ENCODE results near the gene ASCL5. TPM values are rescaled to one million over a fixed set of nuclear protein-coding genes. Genes with fewer than 3 reads are reported as not detected.

The ASCL5 gene
- total RNA-seq, 1 donor, result not detected

DNA sequence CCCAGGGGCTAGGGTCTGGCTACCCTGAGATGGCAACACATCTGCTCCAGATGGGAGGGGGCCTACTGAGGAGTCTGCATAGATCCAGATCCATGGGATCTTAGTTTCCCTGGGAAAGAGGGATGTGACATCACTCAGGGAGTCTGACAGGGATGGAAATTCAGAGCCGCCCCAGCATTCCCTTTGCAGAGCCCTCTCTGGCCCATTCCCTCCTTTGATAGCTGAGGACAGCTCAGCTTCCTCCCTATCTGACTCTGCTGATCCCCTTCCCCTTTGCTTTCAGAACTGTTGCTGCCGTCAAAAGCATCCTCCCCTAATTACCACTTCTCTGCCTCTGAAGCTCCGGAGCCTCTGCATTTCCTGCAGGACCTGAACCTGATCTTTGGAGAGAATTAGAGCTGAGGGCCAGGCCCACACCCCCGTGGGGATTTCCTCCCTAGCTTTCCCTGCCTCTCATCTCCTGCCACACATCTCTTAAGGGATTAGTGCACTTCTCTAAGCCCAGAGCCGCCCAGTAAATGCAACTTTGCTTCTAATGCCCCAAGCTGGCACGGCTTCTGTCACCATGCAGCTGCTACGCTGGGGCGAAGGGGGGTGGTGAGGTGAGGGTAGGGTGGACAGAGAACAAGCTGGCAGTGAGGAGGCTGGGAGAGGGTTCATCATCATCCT, 9.5 kb upstream of the ASCL5 start:
- TF ChIP-seq, protein P1, sequence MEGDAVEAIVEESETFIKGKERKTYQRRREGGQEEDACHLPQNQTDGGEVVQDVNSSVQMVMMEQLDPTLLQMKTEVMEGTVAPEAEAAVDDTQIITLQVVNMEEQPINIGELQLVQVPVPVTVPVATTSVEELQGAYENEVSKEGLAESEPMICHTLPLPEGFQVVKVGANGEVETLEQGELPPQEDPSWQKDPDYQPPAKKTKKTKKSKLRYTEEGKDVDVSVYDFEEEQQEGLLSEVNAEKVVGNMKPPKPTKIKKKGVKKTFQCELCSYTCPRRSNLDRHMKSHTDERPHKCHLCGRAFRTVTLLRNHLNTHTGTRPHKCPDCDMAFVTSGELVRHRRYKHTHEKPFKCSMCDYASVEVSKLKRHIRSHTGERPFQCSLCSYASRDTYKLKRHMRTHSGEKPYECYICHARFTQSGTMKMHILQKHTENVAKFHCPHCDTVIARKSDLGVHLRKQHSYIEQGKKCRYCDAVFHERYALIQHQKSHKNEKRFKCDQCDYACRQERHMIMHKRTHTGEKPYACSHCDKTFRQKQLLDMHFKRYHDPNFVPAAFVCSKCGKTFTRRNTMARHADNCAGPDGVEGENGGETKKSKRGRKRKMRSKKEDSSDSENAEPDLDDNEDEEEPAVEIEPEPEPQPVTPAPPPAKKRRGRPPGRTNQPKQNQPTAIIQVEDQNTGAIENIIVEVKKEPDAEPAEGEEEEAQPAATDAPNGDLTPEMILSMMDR (IDR thresholded peaks at IDR 0.05; ENCODE audit: insufficient read depth, low read length), result no peak
- H3K4me3 ChIP-seq (ENCODE audit: low read depth, low read length), result no peak overlapping the region
- DNase-seq (ENCODE audit: low read depth), result no peak

GRCh38 chr1:201134405-201134804, 7.4 kb upstream of the ASCL5 start:
- TF ChIP-seq, protein P1 (IDR thresholded peaks at IDR 0.05; ENCODE audit: insufficient read depth, low read length), result no peak
- DNase-seq (ENCODE audit: low read depth), result no peak
- H3K4me3 ChIP-seq (ENCODE audit: low read depth, low read length), result no peak overlapping the region

DNA sequence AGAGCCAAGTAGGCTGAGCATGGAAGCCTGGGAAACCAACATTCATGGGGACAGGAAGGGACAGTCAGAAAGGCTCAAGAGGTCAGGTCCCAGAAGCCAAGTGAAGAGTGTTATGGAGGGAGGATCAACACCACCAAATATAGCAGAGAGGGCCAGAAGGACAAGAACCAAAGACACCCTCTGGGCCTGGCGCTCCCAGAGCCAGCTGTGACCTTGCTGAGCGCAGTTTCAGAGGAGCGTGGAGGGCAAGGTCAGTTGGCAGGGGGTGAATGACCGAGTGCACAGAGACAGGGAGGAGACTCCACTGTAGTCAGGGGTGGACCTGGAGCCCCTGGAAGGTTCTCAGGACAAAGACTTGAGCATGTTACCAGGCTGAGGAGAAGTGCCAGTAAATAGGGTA, 4.4 kb upstream of the ASCL5 start:
- no peak for DNase-seq (ENCODE audit: low read depth)
- TF ChIP-seq, protein P1 (IDR thresholded peaks at IDR 0.05; ENCODE audit: insufficient read depth, low read length), result no peak
- H3K4me3 ChIP-seq (ENCODE audit: low read depth, low read length), result no peak overlapping the region

GRCh38 chr1:201128962-201129361, 2.0 kb upstream of the ASCL5 start:
- TF ChIP-seq, protein P1 (IDR thresholded peaks at IDR 0.05; ENCODE audit: insufficient read depth, low read length), result no peak
- no peak for DNase-seq (ENCODE audit: low read depth)
- no peak overlapping the region for H3K4me3 ChIP-seq (ENCODE audit: low read depth, low read length)

- no peak for DNase-seq (ENCODE audit: low read depth)
- TF ChIP-seq, protein P1 (IDR thresholded peaks at IDR 0.05; ENCODE audit: insufficient read depth, low read length), result no peak
- H3K4me3 ChIP-seq (ENCODE audit: low read depth, low read length), result no peak overlapping the region
Observed at GRCh38 chr1:201128476-201128875, 1.5 kb upstream of the ASCL5 start.

DNA sequence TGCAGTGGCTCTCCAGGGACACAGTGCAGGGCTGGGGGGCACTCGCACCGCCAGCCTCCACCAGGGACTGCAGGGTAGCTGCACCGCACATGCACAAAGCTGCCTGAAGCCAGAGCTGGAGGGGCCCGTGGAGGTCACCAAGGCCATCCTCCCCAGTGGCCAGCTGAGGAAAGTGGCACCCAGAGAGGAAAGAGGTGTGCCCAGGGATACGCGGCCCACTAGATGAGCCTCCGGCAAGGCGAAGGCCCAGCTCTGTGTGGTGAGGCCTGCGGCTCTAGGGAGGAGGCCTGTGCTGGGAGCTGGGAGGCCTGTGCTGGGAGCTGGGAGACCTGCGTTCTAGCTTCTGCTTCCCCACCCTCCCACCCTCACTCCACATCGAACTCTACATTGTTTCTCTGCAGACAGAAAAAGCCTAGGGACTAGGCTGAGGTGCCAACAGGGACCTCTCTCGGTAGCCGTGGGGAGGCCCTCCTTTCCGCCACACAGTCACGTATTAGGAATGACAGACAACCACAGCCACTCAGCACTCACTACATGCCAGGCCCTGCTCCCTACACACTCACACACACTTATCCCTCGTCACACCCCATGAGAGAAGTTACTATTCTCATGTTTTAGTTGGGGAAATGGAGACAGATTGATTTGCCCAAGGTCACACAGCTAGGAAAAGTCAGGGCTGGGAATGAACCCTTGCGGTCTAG, 921 bp upstream of the ASCL5 start:
- no peak overlapping the region for H3K4me3 ChIP-seq (ENCODE audit: low read depth, low read length)
- DNase-seq (ENCODE audit: low read depth), result no peak
- TF ChIP-seq, protein P1 (IDR thresholded peaks at IDR 0.05; ENCODE audit: insufficient read depth, low read length), result no peak

Measured in fibroblast of the aortic adventitia (primary cell).